NCI-H1092 treated with DMSO at 0.1 percent for 48 hours (cell line): ENCODE data around the gene CEP170B.
"Not testable (repeated sequence)": the region's sequence is repeated elsewhere in the genome, so short reads cannot be mapped to it uniquely, and the experiment has no call there.

ENCODE experiments used
- DNase-seq: peaks from one replicate; lab custom pipeline; 2025; lab: John Stamatoyannopoulos, UW

CEP170B gene

GRCh38 chr14:104844306-104845032 lies 20.6 kb upstream of the CEP170B start:
- DNase-seq, result no peak

- no peak for DNase-seq
Observed at GRCh38 chr14:104845033-104845666, 19.9 kb upstream of the CEP170B start.

- no peak for DNase-seq
Observed at GRCh38 chr14:104845834-104846441, 19.1 kb upstream of the CEP170B start.

- no peak for DNase-seq
Observed at GRCh38 chr14:104852280-104852663, 12.8 kb upstream of the CEP170B start.

GRCh38 chr14:104855532-104856090 lies 9.5 kb upstream of the CEP170B start:
- DNase-seq, result no peak

- DNase-seq, result no peak
Observed at GRCh38 chr14:104856157-104856868, 8.8 kb upstream of the CEP170B start.

GRCh38 chr14:104856869-104857860 lies 7.9 kb upstream of the CEP170B start:
- no peak for DNase-seq

- not testable (repeated sequence) for DNase-seq
Observed at GRCh38 chr14:104857931-104858330, 7.1 kb upstream of the CEP170B start.

- no peak for DNase-seq
Observed at GRCh38 chr14:104858811-104859426, 6.1 kb upstream of the CEP170B start.

- DNase-seq, result no peak
Observed at GRCh38 chr14:104859900-104860299, 5.2 kb upstream of the CEP170B start.

GRCh38 chr14:104860414-104860813 lies 4.7 kb upstream of the CEP170B start:
- no peak for DNase-seq

- DNase-seq, result no peak
Observed at GRCh38 chr14:104863131-104863862, 1.8 kb upstream of the CEP170B start.

GRCh38 chr14:104863923-104864266 lies 1.2 kb upstream of the CEP170B start:
- DNase-seq, result no peak

- DNase-seq, result no peak
Observed at GRCh38 chr14:104864267-104865080, 594 bp upstream of the CEP170B start.

GRCh38 chr14:104865631-104866441 lies 768 bp downstream of the CEP170B start:
- no peak for DNase-seq

- no peak for DNase-seq
Observed at GRCh38 chr14:104866451-104867370, 1.6 kb downstream of the CEP170B start.

GRCh38 chr14:104867371-104868059 lies 2.4 kb downstream of the CEP170B start:
- DNase-seq, result no peak
